HG03460 (cell line): ENCODE measurements around the gene TBX4.

ENCODE experiments used
- ATAC-seq: cut with Tn5 transposase; IDR thresholded peaks from one replicate; pipeline ENCODE4 v1.9.1; 2021; ENCODE audit not compliant: unreplicated experiment

TBX4 gene

GRCh38 chr17:61412860-61413660, 39.2 kb upstream of the TBX4 start:
- no peak for ATAC-seq

GRCh38 chr17:61413661-61414126, 38.5 kb upstream of the TBX4 start:
- no peak for ATAC-seq

- ATAC-seq: no peak
Measured at GRCh38 chr17:61414141-61414935, 37.9 kb upstream of the TBX4 start.

- ATAC-seq: no peak
Measured at GRCh38 chr17:61414936-61415251, 37.3 kb upstream of the TBX4 start.

- ATAC-seq: no peak
Measured at GRCh38 chr17:61415374-61416210, 36.6 kb upstream of the TBX4 start.

GRCh38 chr17:61416211-61416539, 36.0 kb upstream of the TBX4 start:
- no peak for ATAC-seq

- ATAC-seq: peak; percentile 40
Measured at GRCh38 chr17:61416540-61417363, 35.5 kb upstream of the TBX4 start.

- no peak for ATAC-seq
Measured at GRCh38 chr17:61418449-61418848, 33.8 kb upstream of the TBX4 start.

- ATAC-seq: no peak
Measured at GRCh38 chr17:61419496-61420046, 32.7 kb upstream of the TBX4 start.

- no peak for ATAC-seq
Measured at GRCh38 chr17:61420052-61420451, 32.2 kb upstream of the TBX4 start.

- ATAC-seq: no peak
Measured at GRCh38 chr17:61420745-61421398, 31.4 kb upstream of the TBX4 start.

- ATAC-seq: no peak
Measured at GRCh38 chr17:61421460-61421859, 30.8 kb upstream of the TBX4 start.

GRCh38 chr17:61422116-61422799, 30.0 kb upstream of the TBX4 start:
- ATAC-seq: no peak

GRCh38 chr17:61422869-61423268, 29.4 kb upstream of the TBX4 start:
- ATAC-seq: no peak

GRCh38 chr17:61423967-61424649, 28.1 kb upstream of the TBX4 start:
- ATAC-seq: no peak

- no peak for ATAC-seq
Measured at GRCh38 chr17:61425682-61426481, 26.3 kb upstream of the TBX4 start.

- no peak for ATAC-seq
Measured at GRCh38 chr17:61426482-61427304, 25.5 kb upstream of the TBX4 start.
